ENCODE results near the gene URB2.

- TF ChIP-seq CTCF (IDR thresholded peaks at IDR 0.05): no peak
- no peak for TF ChIP-seq POLR2A (IDR thresholded peaks at IDR 0.05)
- TF ChIP-seq POLR2AphosphoS5 (IDR thresholded peaks at IDR 0.05): no peak
Observed at GRCh38 chr1:229620876-229621275, 5.2 kb upstream of the URB2 start.
